ENCODE measurements around the gene APBB1. TPM values are rescaled to one million over a fixed set of nuclear protein-coding genes. Genes with fewer than 3 reads are reported as not detected.

APBB1 gene
- total RNA-seq, 4 donors from 2014 or later = 17.0 to 24.1 (median 21.4) TPM

GRCh38 chr11:6405846-6406245 is 13.0 kb downstream of the APBB1 start:
- no peak for TF ChIP-seq CTCF (IDR thresholded peaks at IDR 0.05; ENCODE audit: low read depth)

DNA sequence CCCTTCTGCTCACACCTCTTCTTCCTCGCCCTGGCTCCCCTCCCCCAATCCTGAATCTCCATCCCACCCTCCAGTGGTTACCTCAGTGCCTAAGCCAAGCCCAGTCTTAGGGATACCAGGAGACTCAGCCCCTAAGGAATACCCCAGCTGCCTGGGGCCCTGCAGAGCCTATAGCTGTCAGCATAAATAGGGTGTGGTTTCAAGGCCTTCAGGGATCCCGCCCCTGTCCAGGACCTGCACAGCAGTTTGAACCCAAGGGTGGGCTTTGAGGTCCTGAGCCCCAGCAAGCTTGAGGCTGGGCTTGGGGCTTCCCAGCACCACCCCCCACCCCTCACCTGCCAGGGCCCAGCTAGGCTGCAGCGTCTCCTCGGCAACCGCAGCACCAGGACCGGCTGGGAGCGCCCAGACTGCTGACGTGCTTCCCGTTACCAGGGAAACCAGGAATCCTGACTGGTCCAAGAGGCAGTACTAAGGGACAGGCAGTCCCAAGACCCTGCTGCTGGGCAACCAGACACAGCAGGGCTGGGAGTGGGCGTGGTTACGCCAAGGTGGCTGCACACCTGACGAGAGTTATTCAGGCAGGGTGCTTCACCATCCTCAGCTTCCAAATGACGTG is 13.7 kb downstream of the APBB1 start:
- TF ChIP-seq CTCF (IDR thresholded peaks at IDR 0.05; ENCODE audit: low read depth) = no peak

GRCh38 chr11:6404342-6405051 is 14.4 kb downstream of the APBB1 start:
- no peak for TF ChIP-seq CTCF (IDR thresholded peaks at IDR 0.05; ENCODE audit: low read depth)

DNA sequence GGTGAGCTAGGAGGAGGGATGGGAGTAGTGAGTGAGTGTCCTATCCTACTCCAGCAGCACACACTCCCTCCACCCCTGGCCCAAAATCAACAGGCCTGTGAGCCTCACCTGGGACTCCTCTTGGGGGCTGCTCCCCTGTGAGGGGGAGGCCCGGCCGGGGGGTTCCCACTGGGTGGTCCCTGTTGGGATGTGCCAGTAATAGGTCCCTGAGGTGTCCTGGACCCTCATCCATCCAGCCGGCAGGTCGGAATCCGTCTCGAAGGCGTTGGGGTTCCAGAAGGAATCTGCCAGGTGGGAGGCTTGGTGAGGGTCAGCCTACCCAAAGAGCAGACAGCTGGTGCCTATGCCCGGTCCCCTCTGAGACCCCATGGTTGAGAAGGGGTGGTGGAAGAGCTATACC is 15.4 kb downstream of the APBB1 start:
- no peak for TF ChIP-seq CTCF (IDR thresholded peaks at IDR 0.05; ENCODE audit: low read depth)

- no peak for TF ChIP-seq CTCF (IDR thresholded peaks at IDR 0.05; ENCODE audit: low read depth)
Observed at GRCh38 chr11:6402561-6402981, 16.3 kb downstream of the APBB1 start.

DNA sequence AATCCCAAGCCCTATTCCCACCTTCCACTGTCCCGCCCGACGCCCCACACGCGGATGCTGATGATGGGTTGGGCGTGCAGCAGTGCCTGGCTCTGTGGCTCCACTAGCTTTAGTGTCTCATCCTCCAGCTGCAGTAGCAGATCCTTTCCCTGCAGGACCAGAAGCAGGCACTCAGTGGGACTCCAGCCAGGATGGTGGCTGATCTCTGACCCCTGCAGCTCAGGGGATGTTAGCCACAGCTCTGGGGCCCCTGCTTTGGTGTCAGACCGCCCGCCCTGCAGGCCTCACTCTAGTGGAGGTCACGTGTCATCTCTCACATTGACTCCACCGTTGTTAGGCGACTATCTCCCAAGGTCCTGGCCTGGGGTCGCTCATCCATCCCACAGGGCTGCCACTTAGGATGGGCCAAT is 16.8 kb downstream of the APBB1 start:
- TF ChIP-seq CTCF (IDR thresholded peaks at IDR 0.05; ENCODE audit: low read depth) = no peak

DNA sequence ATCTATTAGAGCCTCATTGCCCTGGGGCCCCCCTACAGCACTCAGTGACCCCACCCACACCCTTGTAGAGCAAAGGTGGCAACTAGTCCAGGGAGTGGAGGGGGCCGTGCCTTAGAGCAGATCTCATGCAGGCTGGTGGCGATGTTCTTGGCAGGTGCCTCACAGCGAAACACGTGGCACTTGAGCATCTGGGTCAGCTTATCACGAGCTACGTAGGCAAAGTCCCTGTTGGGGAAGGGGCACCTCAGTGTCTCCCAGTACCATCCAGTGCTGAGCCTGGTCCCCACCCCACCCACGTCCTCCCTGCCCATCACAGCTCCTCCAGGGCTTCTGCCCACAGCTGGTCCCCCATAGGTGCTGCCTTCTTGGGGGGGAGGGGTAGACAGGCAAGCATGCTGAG is 17.4 kb downstream of the APBB1 start:
- no peak for TF ChIP-seq CTCF (IDR thresholded peaks at IDR 0.05; ENCODE audit: low read depth)
